ENCODE measurements around the gene FJX1. TPM values are rescaled to one million over a fixed set of nuclear protein-coding genes. Genes with fewer than 3 reads are reported as not detected.

The FJX1 gene
- total and polyA plus RNA-seq, 7 donors, result 0.60 to 8.0 (median 2.4) TPM

DNA sequence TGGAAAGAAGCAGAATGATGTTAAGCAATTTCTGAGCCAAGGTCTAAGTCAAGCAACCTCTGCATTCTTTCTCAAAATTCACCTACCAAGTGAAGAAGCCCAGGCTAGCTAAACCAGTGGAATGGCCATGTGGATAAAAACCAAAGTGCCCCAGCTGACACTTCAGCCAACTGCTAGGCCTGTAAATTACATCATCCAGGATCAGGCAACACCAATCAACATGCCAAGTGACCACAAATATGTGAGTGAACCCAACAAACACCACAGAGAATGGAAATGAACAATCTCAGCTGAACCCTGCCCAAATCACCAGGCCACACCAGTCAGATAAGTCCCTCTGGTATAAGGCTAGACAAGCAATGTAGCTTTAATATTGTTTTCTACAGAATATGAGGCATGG, 25.1 kb upstream of the FJX1 start:
- Histone ChIP-seq H3K36me3 (ENCODE audit: insufficient read depth in 1 of 2, low read depth in 1 of 2) (no peaks in the 10 kb centered on the region), H3K9me3 (no peaks in the 10 kb centered on the region), H3K27me3 (ENCODE audit: insufficient read depth in 3 of 3, low read length in 2 of 3) (peaks cover 2 to 10% (median 2%) of the 10 kb centered on the region in 3 donors), H3K4me1 (no peaks in the 10 kb centered on the region), H3K27ac (no peak overlapping the region), H3K4me3 (no peak overlapping the region)
- DNase-seq (no peak), ATAC-seq (peak in 2 of 4 donors; percentile 34 to 42)
- TF ChIP-seq, protein P1, sequence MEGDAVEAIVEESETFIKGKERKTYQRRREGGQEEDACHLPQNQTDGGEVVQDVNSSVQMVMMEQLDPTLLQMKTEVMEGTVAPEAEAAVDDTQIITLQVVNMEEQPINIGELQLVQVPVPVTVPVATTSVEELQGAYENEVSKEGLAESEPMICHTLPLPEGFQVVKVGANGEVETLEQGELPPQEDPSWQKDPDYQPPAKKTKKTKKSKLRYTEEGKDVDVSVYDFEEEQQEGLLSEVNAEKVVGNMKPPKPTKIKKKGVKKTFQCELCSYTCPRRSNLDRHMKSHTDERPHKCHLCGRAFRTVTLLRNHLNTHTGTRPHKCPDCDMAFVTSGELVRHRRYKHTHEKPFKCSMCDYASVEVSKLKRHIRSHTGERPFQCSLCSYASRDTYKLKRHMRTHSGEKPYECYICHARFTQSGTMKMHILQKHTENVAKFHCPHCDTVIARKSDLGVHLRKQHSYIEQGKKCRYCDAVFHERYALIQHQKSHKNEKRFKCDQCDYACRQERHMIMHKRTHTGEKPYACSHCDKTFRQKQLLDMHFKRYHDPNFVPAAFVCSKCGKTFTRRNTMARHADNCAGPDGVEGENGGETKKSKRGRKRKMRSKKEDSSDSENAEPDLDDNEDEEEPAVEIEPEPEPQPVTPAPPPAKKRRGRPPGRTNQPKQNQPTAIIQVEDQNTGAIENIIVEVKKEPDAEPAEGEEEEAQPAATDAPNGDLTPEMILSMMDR (IDR thresholded peaks at IDR 0.05), result no peak
- intact Hi-C loops (cut with DNase I), result no loop called here

DNA sequence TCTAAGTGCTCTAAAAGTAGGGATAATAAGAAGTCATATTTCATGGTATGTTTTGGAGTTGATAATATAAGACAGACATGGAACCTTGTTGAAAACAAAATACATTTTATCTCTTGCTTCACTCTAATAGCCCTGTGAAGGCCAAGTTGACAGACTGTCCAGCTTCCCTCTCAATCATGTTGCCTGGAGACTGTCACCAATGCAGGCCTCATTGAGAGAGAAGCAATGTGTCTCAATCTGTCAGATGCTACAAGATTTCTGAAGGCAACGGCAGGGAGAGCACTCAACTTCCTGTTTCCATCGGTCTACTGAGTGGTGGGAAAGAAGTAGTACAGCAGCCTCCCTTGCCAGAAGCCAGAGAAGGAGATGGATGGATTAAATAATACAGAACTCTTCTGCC, 23.6 kb upstream of the FJX1 start:
- TF ChIP-seq, protein P1 (IDR thresholded peaks at IDR 0.05), result no peak
- H3K27ac ChIP-seq, result no peak overlapping the region
- no peak overlapping the region for H3K4me3 ChIP-seq
- no peaks in the 10 kb centered on the region for H3K4me1 ChIP-seq
- no peak for ATAC-seq
- intact Hi-C loops (cut with DNase I), result no loop called here
- H3K27me3 ChIP-seq (ENCODE audit: insufficient read depth in 3 of 3, low read length in 2 of 3), result peaks cover 0 to 4% (median 2%) of the 10 kb centered on the region in 3 donors
- H3K36me3 ChIP-seq (ENCODE audit: insufficient read depth in 1 of 2, low read depth in 1 of 2), result no peaks in the 10 kb centered on the region
- WGBS, 3 donors, result 35 to 45% (median 40%) methylated on average over 2 of the region's 2 CpGs
- DNase-seq, result no peak
- no peaks in the 10 kb centered on the region for H3K9me3 ChIP-seq

GRCh38 chr11:35598254-35599125, 19.8 kb upstream of the FJX1 start:
- H3K36me3 ChIP-seq (ENCODE audit: insufficient read depth in 1 of 2, low read depth in 1 of 2), result no peaks in the 10 kb centered on the region
- 60 to 71% (median 60%) methylated on average over 3 of the region's 3 CpGs for WGBS, 3 donors
- no peaks in the 10 kb centered on the region for H3K4me1 ChIP-seq
- H3K27ac ChIP-seq, result no peak overlapping the region
- intact Hi-C loops (cut with DNase I), result no loop called here
- no peaks in the 10 kb centered on the region for H3K9me3 ChIP-seq
- DNase-seq (no peak), ATAC-seq (no peak)
- peaks cover 0 to 7% (median 4%) of the 10 kb centered on the region in 3 donors for H3K27me3 ChIP-seq (ENCODE audit: insufficient read depth in 3 of 3, low read length in 2 of 3)
- H3K4me3 ChIP-seq, result no peak overlapping the region
- TF ChIP-seq, protein P1 (IDR thresholded peaks at IDR 0.05), result no peak

DNA sequence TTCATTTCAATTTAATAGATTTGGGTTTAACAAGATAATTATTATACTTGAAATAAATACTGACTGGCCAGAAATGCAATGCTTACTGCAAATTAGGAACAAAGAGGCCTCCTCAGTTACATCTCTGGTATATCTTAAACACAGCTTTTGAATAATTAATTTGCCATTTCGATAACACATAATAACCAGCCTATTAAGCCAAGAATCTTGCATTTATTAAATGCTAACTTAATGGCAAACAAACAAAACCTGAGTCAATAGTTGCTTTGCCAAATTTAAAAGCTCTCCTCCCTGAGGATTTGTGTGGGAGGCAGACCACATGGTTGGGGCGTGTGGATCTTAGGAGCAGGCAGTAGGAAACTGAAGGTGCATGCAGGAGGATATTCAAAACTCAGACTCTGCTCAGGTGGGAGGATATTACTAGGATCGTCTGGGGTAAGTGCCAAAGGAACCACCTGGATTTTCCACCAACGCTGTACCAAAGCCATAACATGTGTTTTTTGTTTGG, 17.9 kb upstream of the FJX1 start:
- intact Hi-C loops (cut with DNase I), result no loop called here
- peaks cover 0 to 17% (median 5%) of the 10 kb centered on the region in 3 donors for H3K27me3 ChIP-seq (ENCODE audit: insufficient read depth in 3 of 3, low read length in 2 of 3)

More for the DNA sequence above, 17.9 kb upstream of the FJX1 start:
- DNase-seq, result no peak
- 57 to 69% (median 63%) methylated on average over 4 of the region's 4 CpGs for WGBS, 3 donors
- Histone ChIP-seq H3K9me3 (no peaks in the 10 kb centered on the region), H3K36me3 (ENCODE audit: insufficient read depth in 1 of 2, low read depth in 1 of 2) (no peaks in the 10 kb centered on the region), H3K27ac (no peak overlapping the region), H3K4me1 (no peaks in the 10 kb centered on the region), H3K4me3 (no peak overlapping the region)
- TF ChIP-seq, protein P1 (IDR thresholded peaks at IDR 0.05), result no peak
- no peak for ATAC-seq

Measured in psoas muscle (tissue), 8 donors.